Measurements from ENCODE around the gene SLC16A2.
"Not testable (repeated sequence)": the region's sequence is repeated elsewhere in the genome, so short reads cannot be mapped to it uniquely, and the experiment has no call there.

SLC16A2 gene

GRCh38 chrX:74461384-74461783, 40.1 kb downstream of the SLC16A2 start:
- WGBS, 2 experiments (ENCODE audit: insufficient coverage in 2 of 2) = 89% methylated on average over 4 of the region's 4 CpGs; no CpG with 5 or more reads in 1 of the 2 experiments
- H3K27ac ChIP-seq (ENCODE audit: low read depth, low read length, severe bottlenecking) = no peak overlapping the region
- no peaks in the 10 kb centered on the region for H3K4me1 ChIP-seq (ENCODE audit: control insufficient read depth, insufficient read depth, low read length, poor library complexity, severe bottlenecking)
- no peaks in the 10 kb centered on the region for H3K36me3 ChIP-seq (ENCODE audit: control insufficient read depth, insufficient read depth, low read length)
- no peak overlapping the region for H3K4me3 ChIP-seq (ENCODE audit: extremely low read depth, insufficient read depth, low read length, poor library complexity, severe bottlenecking)
- no peaks in the 10 kb centered on the region for H3K9me3 ChIP-seq (ENCODE audit: control insufficient read depth, low read length)

- H3K4me3 ChIP-seq (ENCODE audit: extremely low read depth, insufficient read depth, low read length, poor library complexity, severe bottlenecking) = no peak overlapping the region
- WGBS, 2 experiments (ENCODE audit: insufficient coverage in 2 of 2) = no CpG with 5 or more reads among the region's 1 CpG
- no peaks in the 10 kb centered on the region for H3K4me1 ChIP-seq (ENCODE audit: control insufficient read depth, insufficient read depth, low read length, poor library complexity, severe bottlenecking)
- H3K27ac ChIP-seq (ENCODE audit: low read depth, low read length, severe bottlenecking) = no peak overlapping the region
- no peaks in the 10 kb centered on the region for H3K9me3 ChIP-seq (ENCODE audit: control insufficient read depth, low read length)
- no peaks in the 10 kb centered on the region for H3K36me3 ChIP-seq (ENCODE audit: control insufficient read depth, insufficient read depth, low read length)
Measured at GRCh38 chrX:74464722-74465121, 43.4 kb downstream of the SLC16A2 start.

GRCh38 chrX:74465424-74465823, 44.1 kb downstream of the SLC16A2 start:
- H3K4me1 ChIP-seq (ENCODE audit: control insufficient read depth, insufficient read depth, low read length, poor library complexity, severe bottlenecking) = no peaks in the 10 kb centered on the region
- no peak overlapping the region for H3K27ac ChIP-seq (ENCODE audit: low read depth, low read length, severe bottlenecking)
- H3K4me3 ChIP-seq (ENCODE audit: extremely low read depth, insufficient read depth, low read length, poor library complexity, severe bottlenecking) = no peak overlapping the region
- no peaks in the 10 kb centered on the region for H3K36me3 ChIP-seq (ENCODE audit: control insufficient read depth, insufficient read depth, low read length)
- no CpG with 5 or more reads among the region's 1 CpG for WGBS, 2 experiments (ENCODE audit: insufficient coverage in 2 of 2)
- no peaks in the 10 kb centered on the region for H3K9me3 ChIP-seq (ENCODE audit: control insufficient read depth, low read length)

GRCh38 chrX:74467656-74468055, 46.4 kb downstream of the SLC16A2 start:
- H3K4me3 ChIP-seq (ENCODE audit: extremely low read depth, insufficient read depth, low read length, poor library complexity, severe bottlenecking) = no peak overlapping the region
- no peaks in the 10 kb centered on the region for H3K4me1 ChIP-seq (ENCODE audit: control insufficient read depth, insufficient read depth, low read length, poor library complexity, severe bottlenecking)
- H3K36me3 ChIP-seq (ENCODE audit: control insufficient read depth, insufficient read depth, low read length) = no peaks in the 10 kb centered on the region
- H3K27ac ChIP-seq (ENCODE audit: low read depth, low read length, severe bottlenecking) = no peak overlapping the region
- no peaks in the 10 kb centered on the region for H3K9me3 ChIP-seq (ENCODE audit: control insufficient read depth, low read length)

DNA sequence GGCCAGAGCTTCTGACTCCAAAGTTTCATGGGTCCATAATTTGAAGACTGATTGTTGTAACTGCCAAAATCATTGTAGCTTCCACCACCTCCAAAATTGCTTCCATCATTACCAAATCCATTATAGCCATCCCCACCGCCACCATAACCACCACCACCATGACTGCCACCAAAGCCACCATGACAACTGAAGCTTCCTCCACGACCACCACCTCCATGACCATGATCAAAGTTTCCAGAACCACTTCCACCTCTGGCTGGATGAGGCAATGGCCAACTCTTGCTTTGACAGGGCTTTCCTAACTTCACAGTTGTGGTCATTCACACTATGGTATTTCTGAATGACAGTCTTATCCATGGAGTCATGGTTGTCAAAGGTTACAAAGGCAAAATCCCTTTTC, 51.8 kb downstream of the SLC16A2 start:
- WGBS, 2 experiments (ENCODE audit: insufficient coverage in 2 of 2) = no CpG with 5 or more reads among the region's 2 CpGs
- not testable (repeated sequence) for H3K9me3 ChIP-seq (ENCODE audit: control insufficient read depth, low read length); H3K36me3 ChIP-seq (ENCODE audit: control insufficient read depth, insufficient read depth, low read length); H3K4me1 ChIP-seq (ENCODE audit: control insufficient read depth, insufficient read depth, low read length, poor library complexity, severe bottlenecking); H3K4me3 ChIP-seq (ENCODE audit: extremely low read depth, insufficient read depth, low read length, poor library complexity, severe bottlenecking); H3K27ac ChIP-seq (ENCODE audit: low read depth, low read length, severe bottlenecking)

GRCh38 chrX:74490247-74490646, 69.0 kb downstream of the SLC16A2 start:
- no CpG with 5 or more reads among the region's 1 CpG for WGBS, 2 experiments (ENCODE audit: insufficient coverage in 2 of 2)
- Histone ChIP-seq H3K36me3 (ENCODE audit: control insufficient read depth, insufficient read depth, low read length) (no peaks in the 10 kb centered on the region), H3K4me3 (ENCODE audit: extremely low read depth, insufficient read depth, low read length, poor library complexity, severe bottlenecking) (no peak overlapping the region), H3K4me1 (ENCODE audit: control insufficient read depth, insufficient read depth, low read length, poor library complexity, severe bottlenecking) (no peaks in the 10 kb centered on the region), H3K27ac (ENCODE audit: low read depth, low read length, severe bottlenecking) (no peak overlapping the region), H3K9me3 (ENCODE audit: control insufficient read depth, low read length) (no peaks in the 10 kb centered on the region)

DNA sequence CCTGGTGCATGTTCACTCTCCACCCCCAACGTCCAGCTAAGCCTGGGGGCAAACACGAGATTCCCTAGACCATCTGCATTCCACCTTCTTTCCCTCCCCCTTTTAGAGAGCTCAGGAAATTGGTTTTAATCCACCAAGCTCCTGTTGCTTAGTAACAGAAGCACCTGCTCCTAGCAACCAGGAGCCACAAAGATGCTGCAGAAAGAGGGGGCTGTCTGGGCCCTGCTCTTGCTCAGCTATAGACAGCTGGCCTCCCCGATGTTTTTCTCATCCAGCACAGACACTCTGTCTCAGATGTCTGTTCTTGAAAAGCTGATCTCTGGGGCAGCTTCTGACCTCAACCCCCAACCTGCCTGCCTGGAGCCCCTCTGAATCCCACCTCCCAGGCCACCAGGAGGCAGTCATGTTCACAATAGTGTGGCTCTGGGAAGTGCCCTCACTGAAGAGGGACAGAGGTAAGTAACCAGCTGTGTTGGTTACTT, 71.5 kb downstream of the SLC16A2 start:
- Histone ChIP-seq H3K27ac (ENCODE audit: low read depth, low read length, severe bottlenecking) (no peak overlapping the region), H3K4me1 (ENCODE audit: control insufficient read depth, insufficient read depth, low read length, poor library complexity, severe bottlenecking) (no peaks in the 10 kb centered on the region), H3K4me3 (ENCODE audit: extremely low read depth, insufficient read depth, low read length, poor library complexity, severe bottlenecking) (no peak overlapping the region), H3K9me3 (ENCODE audit: control insufficient read depth, low read length) (no peaks in the 10 kb centered on the region), H3K36me3 (ENCODE audit: control insufficient read depth, insufficient read depth, low read length) (no peaks in the 10 kb centered on the region)
- WGBS, 2 experiments (ENCODE audit: insufficient coverage in 2 of 2) = 0% methylated on average over 1 of the region's 3 CpGs; no CpG with 5 or more reads in 1 of the 2 experiments

GRCh38 chrX:74493806-74494205, 72.5 kb downstream of the SLC16A2 start:
- Histone ChIP-seq H3K27ac (ENCODE audit: low read depth, low read length, severe bottlenecking) (no peak overlapping the region), H3K9me3 (ENCODE audit: control insufficient read depth, low read length) (no peaks in the 10 kb centered on the region), H3K4me3 (ENCODE audit: extremely low read depth, insufficient read depth, low read length, poor library complexity, severe bottlenecking) (no peak overlapping the region), H3K4me1 (ENCODE audit: control insufficient read depth, insufficient read depth, low read length, poor library complexity, severe bottlenecking) (no peaks in the 10 kb centered on the region), H3K36me3 (ENCODE audit: control insufficient read depth, insufficient read depth, low read length) (no peaks in the 10 kb centered on the region)
- 67% methylated on average over 1 of the region's 3 CpGs; no CpG with 5 or more reads in 1 of the 2 experiments for whole genome bisulfite sequencing, 2 experiments (ENCODE audit: insufficient coverage in 2 of 2)

- H3K4me1 ChIP-seq (ENCODE audit: control insufficient read depth, insufficient read depth, low read length, poor library complexity, severe bottlenecking) = no peaks in the 10 kb centered on the region
- H3K4me3 ChIP-seq (ENCODE audit: extremely low read depth, insufficient read depth, low read length, poor library complexity, severe bottlenecking) = no peak overlapping the region
- H3K36me3 ChIP-seq (ENCODE audit: control insufficient read depth, insufficient read depth, low read length) = no peaks in the 10 kb centered on the region
- H3K9me3 ChIP-seq (ENCODE audit: control insufficient read depth, low read length) = no peaks in the 10 kb centered on the region
- no peak overlapping the region for H3K27ac ChIP-seq (ENCODE audit: low read depth, low read length, severe bottlenecking)
Measured at GRCh38 chrX:74498924-74499323, 77.6 kb downstream of the SLC16A2 start.

GRCh38 chrX:74500067-74500466, 78.8 kb downstream of the SLC16A2 start:
- no peaks in the 10 kb centered on the region for H3K4me1 ChIP-seq (ENCODE audit: control insufficient read depth, insufficient read depth, low read length, poor library complexity, severe bottlenecking)
- no peak overlapping the region for H3K27ac ChIP-seq (ENCODE audit: low read depth, low read length, severe bottlenecking)
- no peak overlapping the region for H3K4me3 ChIP-seq (ENCODE audit: extremely low read depth, insufficient read depth, low read length, poor library complexity, severe bottlenecking)
- no peaks in the 10 kb centered on the region for H3K9me3 ChIP-seq (ENCODE audit: control insufficient read depth, low read length)
- WGBS, 2 experiments (ENCODE audit: insufficient coverage in 2 of 2) = no CpG with 5 or more reads among the region's 2 CpGs
- no peaks in the 10 kb centered on the region for H3K36me3 ChIP-seq (ENCODE audit: control insufficient read depth, insufficient read depth, low read length)

DNA sequence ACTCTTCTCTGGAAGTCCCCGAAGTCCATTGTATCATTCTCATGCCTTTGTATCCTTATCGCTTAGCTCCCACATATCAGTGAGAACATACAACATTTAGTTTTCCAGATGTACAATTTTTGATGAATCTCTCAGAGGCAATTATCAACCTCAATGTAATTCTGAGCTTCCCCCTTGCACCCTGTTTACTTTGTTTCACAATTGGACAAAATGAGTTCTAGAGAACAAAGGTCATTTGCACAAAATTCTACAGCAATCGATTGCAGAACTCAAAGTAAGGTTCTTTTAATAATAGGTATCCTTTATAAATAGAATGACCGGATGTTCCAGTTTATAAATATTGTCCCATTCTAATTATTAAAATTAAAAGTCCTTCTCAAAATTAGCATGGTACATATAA, 79.3 kb downstream of the SLC16A2 start:
- no peaks in the 10 kb centered on the region for H3K36me3 ChIP-seq (ENCODE audit: control insufficient read depth, insufficient read depth, low read length)
- no peak overlapping the region for H3K4me3 ChIP-seq (ENCODE audit: extremely low read depth, insufficient read depth, low read length, poor library complexity, severe bottlenecking)
- H3K27ac ChIP-seq (ENCODE audit: low read depth, low read length, severe bottlenecking) = no peak overlapping the region
- no peaks in the 10 kb centered on the region for H3K4me1 ChIP-seq (ENCODE audit: control insufficient read depth, insufficient read depth, low read length, poor library complexity, severe bottlenecking)
- no peaks in the 10 kb centered on the region for H3K9me3 ChIP-seq (ENCODE audit: control insufficient read depth, low read length)
- 80 to 95% methylated on average over 1 to 2 of the region's 4 CpGs for WGBS, 2 experiments (ENCODE audit: insufficient coverage in 2 of 2)

DNA sequence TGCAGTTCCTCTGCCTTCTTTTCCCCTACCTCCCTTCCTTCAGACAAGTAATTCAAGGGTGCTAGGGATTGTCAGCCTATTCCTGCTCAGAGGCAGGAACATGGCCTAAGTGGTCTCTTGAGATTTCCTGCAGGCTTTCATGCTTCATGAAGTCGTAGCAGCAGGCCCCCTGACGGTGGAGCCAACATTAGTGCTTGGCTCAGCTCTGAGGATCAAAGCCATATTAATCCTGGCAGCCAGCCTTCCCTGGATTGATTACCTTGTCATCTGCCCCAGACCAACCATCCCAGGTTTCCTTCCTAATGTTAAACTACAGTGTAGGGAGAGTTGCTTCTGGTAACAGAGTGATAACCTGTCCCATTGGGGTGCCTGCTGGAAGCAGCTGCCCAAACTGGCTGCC, 84.1 kb downstream of the SLC16A2 start:
- H3K4me1 ChIP-seq (ENCODE audit: control insufficient read depth, insufficient read depth, low read length, poor library complexity, severe bottlenecking) = no peaks in the 10 kb centered on the region
- no peaks in the 10 kb centered on the region for H3K9me3 ChIP-seq (ENCODE audit: control insufficient read depth, low read length)
- no peak overlapping the region for H3K27ac ChIP-seq (ENCODE audit: low read depth, low read length, severe bottlenecking)
- H3K4me3 ChIP-seq (ENCODE audit: extremely low read depth, insufficient read depth, low read length, poor library complexity, severe bottlenecking) = no peak overlapping the region
- no peaks in the 10 kb centered on the region for H3K36me3 ChIP-seq (ENCODE audit: control insufficient read depth, insufficient read depth, low read length)
- WGBS, 2 experiments (ENCODE audit: insufficient coverage in 2 of 2) = 35% methylated on average over 2 of the region's 2 CpGs; no CpG with 5 or more reads in 1 of the 2 experiments

All from mesodermal cell (in vitro differentiated cells).